K562 (cell line): ENCODE data around the gene RDM1.

Experiments used
- KDM1A ChIP-seq, 2 experiments: fragments of 450-650 bp; IDR thresholded peaks; 2 replicates each; pipeline ENCODE4 v1.6.1; 2016; ENCODE audit warnings: mild to moderate bottlenecking in 2 of 2
- ZBTB1 ChIP-seq: sonication (generic); formaldehyde crosslinking; IDR thresholded peaks from 2 replicates; pipeline ENCODE4 v1.8.1; 2023; ENCODE audit warnings: missing genetic modification reagents, low read depth, mild to moderate bottlenecking, borderline replicate concordance

DNA sequence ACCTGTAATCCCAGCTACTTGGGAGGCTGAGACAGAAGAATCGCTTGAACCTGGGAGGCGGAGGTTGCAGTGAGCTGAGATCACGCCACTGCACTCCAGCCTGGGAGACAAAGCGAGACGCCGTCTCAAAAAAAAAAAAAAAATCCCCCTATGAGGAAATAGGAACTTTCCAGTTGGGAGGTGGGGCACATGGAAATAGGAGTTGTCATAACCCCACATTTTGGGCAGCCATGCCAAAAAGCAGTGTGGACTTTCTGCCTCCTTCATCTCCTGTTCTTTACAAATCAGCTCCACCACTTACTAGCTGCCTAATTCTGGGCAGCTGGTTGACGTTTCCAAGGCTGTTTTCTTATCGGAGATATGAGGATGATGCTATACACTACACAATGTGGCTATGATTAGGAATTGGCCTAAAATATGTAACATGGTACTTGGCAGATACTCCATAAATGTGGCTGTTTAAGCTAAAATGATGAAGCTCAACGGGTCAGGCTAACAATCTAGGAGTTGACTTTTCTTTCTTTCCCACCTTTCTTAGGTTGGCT is 28.9 kb downstream of the RDM1 start:
- TF ChIP-seq KDM1A (IDR thresholded peaks at IDR 0.05) (no peak), ZBTB1 (CRISPR knock-in tag) (no peak)
